HG03135 (cell line): Measurements from ENCODE around the gene RFPL3.
"Not testable (repeated sequence)": the region's sequence is repeated elsewhere in the genome, so short reads cannot be mapped to it uniquely, and the experiment has no call there.

Experiments
- ATAC-seq: cut with Tn5 transposase; IDR thresholded peaks from one replicate; pipeline ENCODE4 v1.9.1; 2021; ENCODE audit warnings: mild to moderate bottlenecking, moderate library complexity; ENCODE audit not compliant: unreplicated experiment

The RFPL3 gene

GRCh38 chr22:32329202-32329645, 28.4 kb upstream of the RFPL3 start:
- ATAC-seq, result no peak

GRCh38 chr22:32331236-32331917, 26.3 kb upstream of the RFPL3 start:
- ATAC-seq, result no peak

- no peak for ATAC-seq
Measured at GRCh38 chr22:32331918-32332725, 25.5 kb upstream of the RFPL3 start.

GRCh38 chr22:32333141-32333768, 24.4 kb upstream of the RFPL3 start:
- ATAC-seq, result no peak

GRCh38 chr22:32333769-32334659, 23.7 kb upstream of the RFPL3 start:
- no peak for ATAC-seq

- ATAC-seq, result no peak
Measured at GRCh38 chr22:32334660-32335365, 22.9 kb upstream of the RFPL3 start.

GRCh38 chr22:32335471-32335870, 22.2 kb upstream of the RFPL3 start:
- ATAC-seq, result no peak

GRCh38 chr22:32336121-32336603, 21.5 kb upstream of the RFPL3 start:
- ATAC-seq, result no peak

- ATAC-seq, result no peak
Measured at GRCh38 chr22:32336771-32337424, 20.8 kb upstream of the RFPL3 start.

GRCh38 chr22:32337425-32337824, 20.2 kb upstream of the RFPL3 start:
- not testable (repeated sequence) for ATAC-seq

- ATAC-seq, result no peak
Measured at GRCh38 chr22:32338757-32339156, 18.9 kb upstream of the RFPL3 start.

GRCh38 chr22:32339190-32340012, 18.3 kb upstream of the RFPL3 start:
- ATAC-seq, result no peak

- ATAC-seq, result no peak
Measured at GRCh38 chr22:32340411-32340810, 17.3 kb upstream of the RFPL3 start.

- ATAC-seq, result no peak
Measured at GRCh38 chr22:32341122-32341740, 16.4 kb upstream of the RFPL3 start.

GRCh38 chr22:32342977-32343376, 14.7 kb upstream of the RFPL3 start:
- ATAC-seq, result no peak

GRCh38 chr22:32343941-32344340, 13.7 kb upstream of the RFPL3 start:
- no peak for ATAC-seq

GRCh38 chr22:32348031-32348611, 9.5 kb upstream of the RFPL3 start:
- no peak for ATAC-seq

- not testable (repeated sequence) for ATAC-seq
Measured at GRCh38 chr22:32351875-32352274, 5.8 kb upstream of the RFPL3 start.
